H1 (cell line): Measurements from ENCODE around the gene UBE2K. TPM values are rescaled to one million over a fixed set of nuclear protein-coding genes. Genes with fewer than 3 reads are reported as not detected.
"Not testable (repeated sequence)": the region's sequence is repeated elsewhere in the genome, so short reads cannot be mapped to it uniquely, and the experiment has no call there.

Experiments
- CTCF ChIA-PET: fragments of 300-600 bp; sonication (Branson Sonifier 250); formaldehyde crosslinking; loops from one replicate; lab custom pipeline; 2021; ENCODE audit not compliant: partially characterized antibody; lab: Charles Lee
- POLR2A ChIA-PET: fragments of 300-600 bp; sonication (Branson Sonifier 250); formaldehyde crosslinking; loops from one replicate; lab custom pipeline; 2021; ENCODE audit warnings: inconsistent platforms; ENCODE audit not compliant: partially characterized antibody; lab: Charles Lee
- DNase-seq, 2 experiments: peaks; one replicate each; pipeline versions ENCODE4 v3.0.0 to v3.0.0-alpha.2; 2010 to 2022; ENCODE audit warnings: low spot score in 2 of 2, low read depth in 1 of 2, mixed read lengths in 1 of 2
- FAIRE-seq: peaks from 2 replicates; lab custom pipeline; 2011; peaks lifted over from hg19 to GRCh38; lab: Jason Lieb, UNC
- H2AFZ ChIP-seq: 2 replicates; pipeline ENCODE4 v1.8.1; 2012; ENCODE audit warnings: low read length, inconsistent platforms
- H2AK5ac ChIP-seq: 2 replicates; pipeline ENCODE4 v1.6.1; 2013; ENCODE audit warnings: low read depth, low read length
- H2BK120ac ChIP-seq: replicated peaks from 2 replicates; pipeline ENCODE3; 2013; ENCODE audit warnings: low read depth, low read length, inconsistent platforms
- H2BK12ac ChIP-seq: 2 replicates; pipeline ENCODE4 v1.6.1; 2013; ENCODE audit warnings: low read depth, low read length
- H2BK15ac ChIP-seq: 2 replicates; pipeline ENCODE4 v1.6.1; 2013; ENCODE audit warnings: low read length
- H2BK20ac ChIP-seq: 2 replicates; pipeline ENCODE4 v1.6.1; 2013; ENCODE audit warnings: low read length
- H2BK5ac ChIP-seq: 2 replicates; pipeline ENCODE4 v1.6.1; 2013; ENCODE audit warnings: low read depth, low read length
- H3K14ac ChIP-seq: 2 replicates; pipeline ENCODE4 v1.6.1; 2013; ENCODE audit warnings: inconsistent platforms; ENCODE audit not compliant: insufficient read length
- H3K18ac ChIP-seq: 2 replicates; pipeline ENCODE4 v1.6.1; 2013; ENCODE audit warnings: low read length; ENCODE audit errors: extremely low read depth
- H3K23ac ChIP-seq: 2 replicates; pipeline ENCODE4 v1.6.1; 2013; ENCODE audit warnings: inconsistent platforms; ENCODE audit not compliant: insufficient read length
- H3K23me2 ChIP-seq: 2 replicates; pipeline ENCODE4 v1.6.1; 2013; ENCODE audit warnings: low read depth, low read length
- H3K27ac ChIP-seq: 2 replicates; pipeline ENCODE4 v1.6.1; 2011; ENCODE audit warnings: low read depth, low read length, inconsistent platforms
- H3K27me3 ChIP-seq, 4 experiments: replicated peaks in 1 of 4; 1 replicate in 1 of 4; 2 replicates in 3 of 4; pipeline versions ENCODE4 v1.6.1 to v1.8.1; 2011 to 2013; ENCODE audit warnings: low read length in 3 of 4, mild to moderate bottlenecking in 3 of 4, inconsistent platforms in 2 of 4, mixed read lengths in 2 of 4, moderate library complexity in 1 of 4; ENCODE audit not compliant: control insufficient read depth in 3 of 4, insufficient read depth in 3 of 4; ENCODE audit errors: extremely low read depth in 1 of 4
- H3K36me3 ChIP-seq, 4 experiments: 2 replicates each; pipeline versions ENCODE4 v1.6.1 to v1.8.1; 2011 to 2013; ENCODE audit warnings: mild to moderate bottlenecking in 4 of 4, low read length in 3 of 4, moderate library complexity in 2 of 4, control low read depth in 1 of 4, inconsistent platforms in 1 of 4; ENCODE audit not compliant: insufficient read depth in 4 of 4, control insufficient read depth in 2 of 4
- H3K4ac ChIP-seq: replicated peaks from 2 replicates; pipeline ENCODE3; 2013; ENCODE audit warnings: low read length, low read depth, mixed read lengths, inconsistent platforms; ENCODE audit not compliant: insufficient read length
- H3K4me1 ChIP-seq, 4 experiments: replicated peaks in 1 of 4; 1 replicate in 1 of 4; 2 replicates in 3 of 4; pipeline versions ENCODE4 v1.6.1 to v1.8.1; 2011 to 2013; ENCODE audit warnings: low read length in 3 of 4, inconsistent platforms in 2 of 4, mixed read lengths in 1 of 4; ENCODE audit not compliant: insufficient read depth in 4 of 4, control insufficient read depth in 3 of 4
- H3K4me2 ChIP-seq, 2 experiments: 2 replicates each; pipeline versions ENCODE4 v1.6.1 to v1.8.1; 2011 to 2013; ENCODE audit warnings: low read depth in 2 of 2, low read length in 2 of 2, control low read depth in 1 of 2, inconsistent platforms in 1 of 2, mild to moderate bottlenecking in 1 of 2; ENCODE audit not compliant: insufficient read depth in 1 of 2
- H3K4me3 ChIP-seq, 4 experiments: fragments of 200-600, 300-600 bp in 1 of 4; sonication (generic), shearing (Covaris generic), sonication (Bioruptor Twin) in 1 of 4; 2 replicates each; pipeline versions ENCODE4 v1.5.1 to v1.8.1; 2011 to 2016; ENCODE audit warnings: low read length in 4 of 4, low read depth in 3 of 4, control low read depth in 2 of 4, inconsistent platforms in 2 of 4, mild to moderate bottlenecking in 2 of 4, mixed read lengths in 1 of 4, moderate library complexity in 1 of 4; ENCODE audit not compliant: insufficient read depth in 2 of 4; ENCODE audit errors: extremely low read depth in 1 of 4
- H3K56ac ChIP-seq: replicated peaks from 2 replicates; pipeline ENCODE3; 2013; ENCODE audit warnings: low read depth, mild to moderate bottlenecking, mixed read lengths, low read length, inconsistent platforms; ENCODE audit not compliant: insufficient read length
- H3K79me1 ChIP-seq: 2 replicates; pipeline ENCODE4 v1.6.1; 2013; ENCODE audit warnings: low read depth, low read length, control low read depth
- H3K79me2 ChIP-seq, 2 experiments: 2 replicates each; pipeline versions ENCODE4 v1.6.1 to v1.8.1; 2012 to 2013; ENCODE audit warnings: low read length in 2 of 2, mild to moderate bottlenecking in 2 of 2, inconsistent platforms in 1 of 2; ENCODE audit not compliant: insufficient read depth in 2 of 2, control insufficient read depth in 1 of 2
- H3K9ac ChIP-seq, 4 experiments: replicated peaks in 1 of 4; 1 replicate in 1 of 4; 2 replicates in 3 of 4; pipeline versions ENCODE4 v1.6.1 to v1.8.1; 2011 to 2013; ENCODE audit warnings: low read depth in 3 of 4, low read length in 3 of 4, control low read depth in 2 of 4, mild to moderate bottlenecking in 2 of 4, moderate library complexity in 2 of 4, inconsistent platforms in 1 of 4; ENCODE audit errors: extremely low read depth in 1 of 4
- H3K9me3 ChIP-seq, 2 experiments: 2 replicates each; pipeline versions ENCODE4 v1.6.1 to v1.8.1; 2012 to 2013; ENCODE audit warnings: mild to moderate bottlenecking in 2 of 2, moderate library complexity in 2 of 2, control low read depth in 1 of 2, inconsistent platforms in 1 of 2, low read depth in 1 of 2, low read length in 1 of 2, mixed read lengths in 1 of 2; ENCODE audit not compliant: insufficient read depth in 2 of 2
- H4K20me1 ChIP-seq, 2 experiments: replicated peaks in 1 of 2; 2 replicates each; pipeline versions ENCODE3 to v1.8.1; 2011 to 2013; ENCODE audit warnings: inconsistent platforms in 2 of 2, low read length in 2 of 2, mild to moderate bottlenecking in 1 of 2; ENCODE audit not compliant: insufficient read depth in 2 of 2, control insufficient read depth in 1 of 2
- H4K5ac ChIP-seq: 2 replicates; pipeline ENCODE4 v1.6.1; 2013; ENCODE audit warnings: low read length, low read depth, mixed read lengths, inconsistent platforms; ENCODE audit not compliant: insufficient read length
- H4K8ac ChIP-seq: 2 replicates; pipeline ENCODE4 v1.8.0; 2013; ENCODE audit warnings: mild to moderate bottlenecking, moderate library complexity, low read length, inconsistent platforms; ENCODE audit not compliant: insufficient read depth; ENCODE audit errors: extremely low read depth
- H4K91ac ChIP-seq: replicated peaks from 2 replicates; pipeline ENCODE3; 2013; ENCODE audit warnings: low read length, mixed read lengths, inconsistent platforms; ENCODE audit not compliant: insufficient read length
- TCF12 ChIP-seq: IDR thresholded peaks from 2 replicates; pipeline ENCODE4 v1.6.1; 2011; ENCODE audit warnings: low read depth, mild to moderate bottlenecking, low read length
- WGBS, 2 experiments: shearing (Covaris generic) in 1 of 2; methylation state at CpG; one replicate each; pipeline versions ENCODE4 v1.1.6 to v1.1.7; 2013 to 2015; ENCODE audit warnings: low lambda C conversion rate in 2 of 2, mixed read lengths in 2 of 2, inconsistent platforms in 1 of 2, low coverage in 1 of 2, missing lambda C conversion rate in 1 of 2; ENCODE audit not compliant: insufficient replicate concordance in 2 of 2, insufficient coverage in 1 of 2, insufficient read length in 1 of 2; ENCODE audit errors: extremely low coverage in 1 of 2, missing lambda C conversion rate in 1 of 2; 5-methylcytosine and 5-hydroxymethylcytosine counted together
- polyA plus RNA-seq, 7 experiments: library from polyadenylated mRNA; depleted of rRNA in 3 of 7; stranded (reverse) in 5 of 7; unstranded in 2 of 7; fragments of >200 nt in 5 of 7; fragments of 200-250 nt in 2 of 7; gene quantifications; 1 replicate in 5 of 7; 2 replicates in 1 of 7; 4 replicates in 1 of 7; pipeline versions ENCODE4 v1.2.1 to v1.2.3, GENCODE V29; 2011 to 2013; ENCODE audit warnings: missing spikeins in 2 of 7, mixed read lengths in 2 of 7
- total RNA-seq: library from RNA; stranded (reverse); fragmentation: NEBNext Ultra II Directional; extraction: Animal tissue kit (Norgen Biotek cat#: 25700); gene quantifications from 2 replicates; pipeline ENCODE4 v1.2.1, GENCODE V29; 2021

The UBE2K gene
- total and polyA plus RNA-seq, 2 of the 8 experiments (the other 6 are each of a cell fraction or from before 2014, with no cell fraction given): 53.6 to 174 TPM

- no peak for TF ChIP-seq TCF12
These were observed 42.1 kb upstream of the UBE2K start (continued) for GRCh38 chr4:39655876-39656275.

- H2BK120ac ChIP-seq, H3K18ac ChIP-seq, H3K14ac ChIP-seq, H3K9ac ChIP-seq, H3K4me2 ChIP-seq, H2AFZ ChIP-seq, DNase-seq, FAIRE-seq, H3K23ac ChIP-seq, H3K27ac ChIP-seq, H3K4ac ChIP-seq, H3K56ac ChIP-seq, H4K5ac ChIP-seq, H3K79me1 ChIP-seq, H3K36me3 ChIP-seq, H3K4me1 ChIP-seq, H4K20me1 ChIP-seq, H3K79me2 ChIP-seq, H4K91ac ChIP-seq, H2AK5ac ChIP-seq, H2BK20ac ChIP-seq, H3K27me3 ChIP-seq, H2BK15ac ChIP-seq, H2BK5ac ChIP-seq, H3K23me2 ChIP-seq, H3K4me3 ChIP-seq, H2BK12ac ChIP-seq, H3K9me3 ChIP-seq, H4K8ac ChIP-seq: not testable (repeated sequence)
- WGBS, 2 experiments: 91% methylated on average over 5 of the region's 5 CpGs; no CpG with 5 or more reads in 1 of the 2 experiments
- ChIA-PET POLR2A (interaction anchor here (0.9 to 1.5 kb wide), 2 partner anchors 13 to 18 kb away, joined by 5 read pairs; partner anchors contain the start of gene SMIM14), CTCF (interaction anchor here (1.1 kb wide), 1 partner anchor 10 kb away, joined by 3 read pairs; no protein-coding TSS in a partner anchor)
These were observed 41.3 kb upstream of the UBE2K start for GRCh38 chr4:39656638-39657037.
